ENCODE results near the gene SERPINH1.

The SERPINH1 gene

GRCh38 chr11:75592715-75593114 lies 30.7 kb downstream of the SERPINH1 start:
- DNase-seq: no peak
- Histone ChIP-seq H3K4me1 (no peaks in the 10 kb centered on the region; the same call in 1 of the 2 replicates), H3K4me3 (ENCODE audit: low read depth, low read length) (no peak overlapping the region)

GRCh38 chr11:75593286-75593915 lies 31.3 kb downstream of the SERPINH1 start:
- DNase-seq: no peak
- Histone ChIP-seq H3K4me3 (ENCODE audit: low read depth, low read length) (no peak overlapping the region), H3K27me3 (no peaks in the 10 kb centered on the region), H3K4me1 (no peaks in the 10 kb centered on the region; the same call in 1 of the 2 replicates), H3K36me3 (no peaks in the 10 kb centered on the region), H3K9me3 (no peaks in the 10 kb centered on the region)
- TF ChIP-seq CTCF (IDR thresholded peaks at IDR 0.05; ENCODE audit: low read depth, low read length): no peak

More at GRCh38 chr11:75592715-75593114, 30.7 kb downstream of the SERPINH1 start:
- no peaks in the 10 kb centered on the region for H3K27me3 ChIP-seq
- H3K9me3 ChIP-seq: no peaks in the 10 kb centered on the region
- H3K36me3 ChIP-seq: no peaks in the 10 kb centered on the region
- no peak for TF ChIP-seq CTCF (IDR thresholded peaks at IDR 0.05; ENCODE audit: low read depth, low read length)

GRCh38 chr11:75594211-75594610 lies 32.2 kb downstream of the SERPINH1 start:
- Histone ChIP-seq H3K9me3 (no peaks in the 10 kb centered on the region), H3K4me1 (no peaks in the 10 kb centered on the region; the same call in 1 of the 2 replicates), H3K36me3 (no peaks in the 10 kb centered on the region), H3K4me3 (ENCODE audit: low read depth, low read length) (no peak overlapping the region), H3K27me3 (no peaks in the 10 kb centered on the region)
- no peak for DNase-seq
- TF ChIP-seq CTCF (IDR thresholded peaks at IDR 0.05; ENCODE audit: low read depth, low read length): no peak

- Histone ChIP-seq H3K4me1 (no peaks in the 10 kb centered on the region; the same call in 1 of the 2 replicates), H3K27me3 (no peaks in the 10 kb centered on the region), H3K36me3 (no peaks in the 10 kb centered on the region), H3K4me3 (ENCODE audit: low read depth, low read length) (no peak overlapping the region), H3K9me3 (no peaks in the 10 kb centered on the region)
- no peak for TF ChIP-seq CTCF (IDR thresholded peaks at IDR 0.05; ENCODE audit: low read depth, low read length)
- no peak for DNase-seq
Measured at GRCh38 chr11:75595429-75595828, 33.4 kb downstream of the SERPINH1 start.

- Histone ChIP-seq H3K36me3 (no peaks in the 10 kb centered on the region), H3K9me3 (no peaks in the 10 kb centered on the region), H3K27me3 (no peaks in the 10 kb centered on the region), H3K4me1 (no peaks in the 10 kb centered on the region; the same call in 1 of the 2 replicates), H3K4me3 (ENCODE audit: low read depth, low read length) (no peak overlapping the region)
- TF ChIP-seq CTCF (IDR thresholded peaks at IDR 0.05; ENCODE audit: low read depth, low read length): no peak
- no peak for DNase-seq
Measured at GRCh38 chr11:75596914-75597313, 34.9 kb downstream of the SERPINH1 start.

- Histone ChIP-seq H3K27me3 (no peaks in the 10 kb centered on the region), H3K9me3 (no peaks in the 10 kb centered on the region), H3K4me1 (no peaks in the 10 kb centered on the region; the same call in 1 of the 2 replicates), H3K36me3 (no peaks in the 10 kb centered on the region), H3K4me3 (ENCODE audit: low read depth, low read length) (no peak overlapping the region)
- peak; percentile 60 for DNase-seq
- TF ChIP-seq CTCF (IDR thresholded peaks at IDR 0.05; ENCODE audit: low read depth, low read length): peak; percentile 96
Measured at GRCh38 chr11:75597636-75598035, 35.6 kb downstream of the SERPINH1 start.
